HepG2 (cell line): ENCODE results near the gene GTF2H3. TPM values are rescaled to one million over a fixed set of nuclear protein-coding genes. Genes with fewer than 3 reads are reported as not detected.

ENCODE experiments used
- ATF3 ChIP-seq: sonication (generic); formaldehyde crosslinking; IDR thresholded peaks from 2 replicates; pipeline ENCODE4 v1.4.0; 2020; ENCODE audit warnings: missing genetic modification reagents
- CENPX ChIP-seq: sonication (generic); formaldehyde crosslinking; IDR thresholded peaks from 2 replicates; pipeline ENCODE4 v1.9.0; 2021; ENCODE audit warnings: mild to moderate bottlenecking, missing genetic modification reagents, moderate library complexity
- CHD2 ChIP-seq: IDR thresholded peaks from 2 replicates; pipeline ENCODE4 v1.6.1; 2011; ENCODE audit warnings: low read depth, low read length, improper control_type of control experiment
- ERF ChIP-seq: IDR thresholded peaks from 2 replicates; pipeline ENCODE4 v1.6.1; 2018; ENCODE audit warnings: missing biosample characterization, missing genetic modification reagents
- GZF1 ChIP-seq: sonication (generic); formaldehyde crosslinking; IDR thresholded peaks from 2 replicates; pipeline ENCODE4 v1.5.1; 2020; ENCODE audit warnings: mild to moderate bottlenecking, missing genetic modification reagents
- HNF1B ChIP-seq: sonication (generic); formaldehyde crosslinking; IDR thresholded peaks from 2 replicates; pipeline ENCODE4 v1.5.1; 2020; ENCODE audit warnings: mild to moderate bottlenecking, moderate library complexity, missing genetic modification reagents
- KIAA2018 ChIP-seq: sonication (generic); formaldehyde crosslinking; IDR thresholded peaks from 2 replicates; pipeline ENCODE4 v1.5.0; 2020; ENCODE audit warnings: mild to moderate bottlenecking, missing genetic modification reagents, borderline replicate concordance
- MED1 ChIP-seq: sonication (generic); formaldehyde crosslinking; IDR thresholded peaks from 2 replicates; pipeline ENCODE4 v1.4.0; 2020; ENCODE audit warnings: missing genetic modification reagents
- NCOA2 ChIP-seq: sonication (generic); formaldehyde crosslinking; IDR thresholded peaks from 2 replicates; pipeline ENCODE4 v1.8.0; 2022; ENCODE audit warnings: inconsistent platforms
- PAWR ChIP-seq: sonication (generic); formaldehyde crosslinking; IDR thresholded peaks from 2 replicates; pipeline ENCODE4 v1.4.0; 2020; ENCODE audit warnings: missing genetic modification reagents, mild to moderate bottlenecking, borderline replicate concordance
- SMYD3 ChIP-seq: sonication (generic); formaldehyde crosslinking; IDR thresholded peaks from 2 replicates; pipeline ENCODE4 v1.8.1; 2023; ENCODE audit warnings: mild to moderate bottlenecking, missing genetic modification reagents
- TRAFD1 ChIP-seq: sonication (generic); formaldehyde crosslinking; IDR thresholded peaks from 2 replicates; pipeline ENCODE4 v1.5.1; 2020; ENCODE audit warnings: missing genetic modification reagents, mild to moderate bottlenecking, borderline replicate concordance
- ZBTB42 ChIP-seq: sonication (generic); formaldehyde crosslinking; IDR thresholded peaks from 2 replicates; pipeline ENCODE4 v1.5.0; 2020; ENCODE audit warnings: mild to moderate bottlenecking, missing genetic modification reagents
- ZIK1 ChIP-seq: sonication (generic); formaldehyde crosslinking; IDR thresholded peaks from 2 replicates; pipeline ENCODE4 v1.5.0; 2020; ENCODE audit warnings: mild to moderate bottlenecking, low read depth, missing genetic modification reagents, borderline replicate concordance
- ZNF543 ChIP-seq: sonication (generic); formaldehyde crosslinking; IDR thresholded peaks from 2 replicates; pipeline ENCODE4 v1.4.0; 2020; ENCODE audit warnings: mild to moderate bottlenecking, missing genetic modification reagents
- ZNF556 ChIP-seq: sonication (generic); formaldehyde crosslinking; IDR thresholded peaks from 2 replicates; pipeline ENCODE4 v1.4.0; 2020; ENCODE audit warnings: mild to moderate bottlenecking, missing genetic modification reagents, borderline replicate concordance
- ZNF724P ChIP-seq: sonication (generic); formaldehyde crosslinking; IDR thresholded peaks from 2 replicates; pipeline ENCODE4 v1.8.0; 2022; ENCODE audit warnings: missing genetic modification reagents, borderline replicate concordance
- polyA plus RNA-seq, 8 experiments: library from polyadenylated mRNA; depleted of rRNA in 3 of 8; stranded (reverse) in 7 of 8; unstranded in 1 of 8; fragments of >200 nt; fragmentation: Illumina TruSeq in 4 of 8; extraction: Trizol in 4 of 8; gene quantifications; 2 replicates each; pipeline versions ENCODE4 v1.2.1 to v1.2.3, GENCODE V29; 2011 to 2016; ENCODE audit warnings: low read depth in 4 of 8, missing spikeins in 1 of 8, mixed read lengths in 1 of 8; ENCODE audit not compliant: insufficient read depth in 1 of 8
- total RNA-seq, 5 experiments: library from RNA; depleted of rRNA; stranded (reverse); fragments of >200 nt; fragmentation: Illumina TruSeq; extraction: Trizol; gene quantifications; 2 replicates each; pipeline ENCODE4 v1.2.3, GENCODE V29; 2016; ENCODE audit warnings: low read depth in 1 of 5

GTF2H3 gene
- total and polyA plus RNA-seq, 2 of the 13 experiments (the other 11 are each of a cell fraction or from before 2014, with no cell fraction given): 35.8 to 58.8 TPM

GRCh38 chr12:123601602-123602489 is 31.8 kb upstream of the GTF2H3 start, which contains the start of gene DDX55 (continued):
- TF ChIP-seq KIAA2018 (CRISPR knock-in tag) (no peak), SMYD3 (no peak), GZF1 (peak; percentile 80; the same call in 1 of the 2 replicates), CHD2 (no peak), ZBTB42 (CRISPR knock-in tag) (no peak), ATF3 (CRISPR knock-in tag) (peak; percentile 75), NCOA2 (CRISPR knock-in tag) (peak; percentile 65; the same call in 1 of the 2 replicates), ERF (CRISPR knock-in tag) (peak; percentile 87), ZNF543 (CRISPR knock-in tag) (peak; percentile 78; the same call in 1 of the 2 replicates), HNF1B (peak; percentile 78; the same call in 1 of the 2 replicates), TRAFD1 (CRISPR knock-in tag) (peak; percentile 98; the same call in 1 of the 2 replicates), PAWR (CRISPR knock-in tag) (0 out of 2 replicates have a peak, but pooled peaks have one; percentile 79), ZNF724P (CRISPR knock-in tag) (0 out of 2 replicates have a peak, but pooled peaks have one; percentile 33), ZNF556 (peak; percentile 97; the same call in 1 of the 2 replicates), MED1 (CRISPR knock-in tag) (peak; percentile 88), CENPX (no peak), ZIK1 (CRISPR knock-in tag) (peak; percentile 94)
